ENCODE data around the gene NRP1. TPM values are rescaled to one million over a fixed set of nuclear protein-coding genes. Genes with fewer than 3 reads are reported as not detected.

The NRP1 gene
- total RNA-seq, 1 experiment from 2014 or later, result 1.1 TPM

GRCh38 chr10:33331379-33331694, 3.1 kb downstream of the NRP1 start:
- in situ Hi-C loops (cut with HindIII; ENCODE audit: low pct_unique_long_range_greater_than_20kb, low sequenced_read_pairs), result no loop called here
- no peak for DNase-seq (ENCODE audit: low read depth, low spot score)

GRCh38 chr10:33330543-33331378, 3.7 kb downstream of the NRP1 start:
- peak; percentile 74 for DNase-seq (ENCODE audit: low read depth, low spot score)
- in situ Hi-C loops (cut with HindIII; ENCODE audit: low pct_unique_long_range_greater_than_20kb, low sequenced_read_pairs), result no loop called here

GRCh38 chr10:33329178-33329577, 5.3 kb downstream of the NRP1 start:
- in situ Hi-C loops (cut with HindIII; ENCODE audit: low pct_unique_long_range_greater_than_20kb, low sequenced_read_pairs), result no loop called here
- DNase-seq (ENCODE audit: low read depth, low spot score), result no peak

- in situ Hi-C loops (cut with HindIII; ENCODE audit: low pct_unique_long_range_greater_than_20kb, low sequenced_read_pairs), result no loop called here
- DNase-seq (ENCODE audit: low read depth, low spot score), result no peak
These were observed 6.2 kb downstream of the NRP1 start for GRCh38 chr10:33328253-33328652.

GRCh38 chr10:33327751-33328150, 6.7 kb downstream of the NRP1 start:
- in situ Hi-C loops (cut with HindIII; ENCODE audit: low pct_unique_long_range_greater_than_20kb, low sequenced_read_pairs), result no loop called here
- DNase-seq (ENCODE audit: low read depth, low spot score), result peak; percentile 26

GRCh38 chr10:33326933-33327332, 7.5 kb downstream of the NRP1 start:
- in situ Hi-C loops (cut with HindIII; ENCODE audit: low pct_unique_long_range_greater_than_20kb, low sequenced_read_pairs), result no loop called here
- no peak for DNase-seq (ENCODE audit: low read depth, low spot score)

- no peak for DNase-seq (ENCODE audit: low read depth, low spot score)
- in situ Hi-C loops (cut with HindIII; ENCODE audit: low pct_unique_long_range_greater_than_20kb, low sequenced_read_pairs), result no loop called here
These were observed 8.5 kb downstream of the NRP1 start for GRCh38 chr10:33325929-33326328.

- in situ Hi-C loops (cut with HindIII; ENCODE audit: low pct_unique_long_range_greater_than_20kb, low sequenced_read_pairs), result no loop called here
- DNase-seq (ENCODE audit: low read depth, low spot score), result no peak
These were observed 10.7 kb downstream of the NRP1 start for GRCh38 chr10:33323721-33324120.

GRCh38 chr10:33321516-33321915, 13.0 kb downstream of the NRP1 start:
- no peak for DNase-seq (ENCODE audit: low read depth, low spot score)
- in situ Hi-C loops (cut with HindIII; ENCODE audit: low pct_unique_long_range_greater_than_20kb, low sequenced_read_pairs), result no loop called here

GRCh38 chr10:33320288-33320687, 14.2 kb downstream of the NRP1 start:
- in situ Hi-C loops (cut with HindIII; ENCODE audit: low pct_unique_long_range_greater_than_20kb, low sequenced_read_pairs), result no loop called here
- no peak for DNase-seq (ENCODE audit: low read depth, low spot score)

- in situ Hi-C loops (cut with HindIII; ENCODE audit: low pct_unique_long_range_greater_than_20kb, low sequenced_read_pairs), result no loop called here
- no peak for DNase-seq (ENCODE audit: low read depth, low spot score)
These were observed 18.6 kb downstream of the NRP1 start for GRCh38 chr10:33315891-33316290.

- in situ Hi-C loops (cut with HindIII; ENCODE audit: low pct_unique_long_range_greater_than_20kb, low sequenced_read_pairs), result no loop called here
- DNase-seq (ENCODE audit: low read depth, low spot score), result no peak
These were observed 19.5 kb downstream of the NRP1 start for GRCh38 chr10:33314811-33315561.

- DNase-seq (ENCODE audit: low read depth, low spot score), result no peak
- in situ Hi-C loops (cut with HindIII; ENCODE audit: low pct_unique_long_range_greater_than_20kb, low sequenced_read_pairs), result no loop called here
These were observed 22.8 kb downstream of the NRP1 start for GRCh38 chr10:33311640-33312039.

- in situ Hi-C loops (cut with HindIII; ENCODE audit: low pct_unique_long_range_greater_than_20kb, low sequenced_read_pairs), result no loop called here
These were observed 23.6 kb downstream of the NRP1 start for GRCh38 chr10:33310853-33311252.

GRCh38 chr10:33309406-33309805, 25.1 kb downstream of the NRP1 start:
- DNase-seq (ENCODE audit: low read depth, low spot score), result no peak
- in situ Hi-C loops (cut with HindIII; ENCODE audit: low pct_unique_long_range_greater_than_20kb, low sequenced_read_pairs), result no loop called here

More at GRCh38 chr10:33310853-33311252, 23.6 kb downstream of the NRP1 start:
- no peak for DNase-seq (ENCODE audit: low read depth, low spot score)

GRCh38 chr10:33307835-33308234, 26.6 kb downstream of the NRP1 start:
- in situ Hi-C loops (cut with HindIII; ENCODE audit: low pct_unique_long_range_greater_than_20kb, low sequenced_read_pairs), result no loop called here

GRCh38 chr10:33306701-33307519, 27.6 kb downstream of the NRP1 start:
- no peak for DNase-seq (ENCODE audit: low read depth, low spot score)

More at GRCh38 chr10:33307835-33308234, 26.6 kb downstream of the NRP1 start:
- no peak for DNase-seq (ENCODE audit: low read depth, low spot score)

GRCh38 chr10:33306126-33306525, 28.3 kb downstream of the NRP1 start:
- no peak for DNase-seq (ENCODE audit: low read depth, low spot score)
- in situ Hi-C loops (cut with HindIII; ENCODE audit: low pct_unique_long_range_greater_than_20kb, low sequenced_read_pairs), result no loop called here

More at GRCh38 chr10:33306701-33307519, 27.6 kb downstream of the NRP1 start:
- in situ Hi-C loops (cut with HindIII; ENCODE audit: low pct_unique_long_range_greater_than_20kb, low sequenced_read_pairs), result no loop called here

All from SK-MEL-5 (cell line).